ENCODE results near the gene SCUBE3. TPM values are rescaled to one million over a fixed set of nuclear protein-coding genes. Genes with fewer than 3 reads are reported as not detected.

Gene SCUBE3
- total and polyA plus RNA-seq, 2 of the 13 experiments (the other 11 are each of a cell fraction or from before 2014, with no cell fraction given): not detected

GRCh38 chr6:35265523-35265922 is 51.8 kb downstream of the SCUBE3 start:
- Histone ChIP-seq H3K9ac (ENCODE audit: insufficient read depth, low read depth, low read length) (no peak overlapping the region), H3K27ac (ENCODE audit: extremely low read length, insufficient read depth, low read length) (no peak overlapping the region), H4K20me1 (ENCODE audit: insufficient read depth, low read length) (no peaks in the 10 kb centered on the region), H3K9me3 (ENCODE audit: low read length) (no peaks in the 10 kb centered on the region), H3K79me2 (ENCODE audit: insufficient read depth, low read length) (no peaks in the 10 kb centered on the region), H3K4me2 (ENCODE audit: low read depth, low read length) (no peak overlapping the region), H3K36me3 (replicated peaks in 1 of 2; ENCODE audit: control insufficient read depth in 1 of 2, insufficient read depth in 2 of 2, low read length in 2 of 2) (no peaks in the 10 kb centered on the region), H3K4me1 (ENCODE audit: insufficient read depth, low read length) (peaks cover 35% of the 10 kb centered on the region), H3K4me3 (replicated peaks in 1 of 3; ENCODE audit: insufficient read depth in 1 of 3, low read depth in 2 of 3, low read length in 3 of 3) (no peak overlapping the region), H2AFZ (ENCODE audit: low read length) (no peak overlapping the region), H3K27me3 (ENCODE audit: control insufficient read depth in 1 of 2, insufficient read depth in 2 of 2, low read length in 2 of 2) (no peaks in the 10 kb centered on the region)
- 95% methylated on average over 2 of the region's 2 CpGs for WGBS (ENCODE audit: low lambda C conversion rate)
- POLR2A ChIA-PET: no interaction called here
- CTCF ChIA-PET (ENCODE audit: low intra/inter-chr PET ratio, low total read pairs): no interaction called here
- TF ChIP-seq JDP2 (CRISPR knock-in tag; IDR thresholded peaks at IDR 0.05; ENCODE audit: borderline replicate concordance) (no peak), FOXC1 (CRISPR knock-in tag; IDR thresholded peaks at IDR 0.05; ENCODE audit: borderline replicate concordance) (no peak), GPBP1L1 (CRISPR knock-in tag; IDR thresholded peaks at IDR 0.05) (no peak), ZNF143 (CRISPR knock-in tag; IDR thresholded peaks at IDR 0.05) (no peak), ATRX (CRISPR knock-in tag; IDR thresholded peaks at IDR 0.05; ENCODE audit: borderline replicate concordance) (no peak), RFX1 (IDR thresholded peaks at IDR 0.05) (no peak)
- TF ChIP-seq, protein P1, sequence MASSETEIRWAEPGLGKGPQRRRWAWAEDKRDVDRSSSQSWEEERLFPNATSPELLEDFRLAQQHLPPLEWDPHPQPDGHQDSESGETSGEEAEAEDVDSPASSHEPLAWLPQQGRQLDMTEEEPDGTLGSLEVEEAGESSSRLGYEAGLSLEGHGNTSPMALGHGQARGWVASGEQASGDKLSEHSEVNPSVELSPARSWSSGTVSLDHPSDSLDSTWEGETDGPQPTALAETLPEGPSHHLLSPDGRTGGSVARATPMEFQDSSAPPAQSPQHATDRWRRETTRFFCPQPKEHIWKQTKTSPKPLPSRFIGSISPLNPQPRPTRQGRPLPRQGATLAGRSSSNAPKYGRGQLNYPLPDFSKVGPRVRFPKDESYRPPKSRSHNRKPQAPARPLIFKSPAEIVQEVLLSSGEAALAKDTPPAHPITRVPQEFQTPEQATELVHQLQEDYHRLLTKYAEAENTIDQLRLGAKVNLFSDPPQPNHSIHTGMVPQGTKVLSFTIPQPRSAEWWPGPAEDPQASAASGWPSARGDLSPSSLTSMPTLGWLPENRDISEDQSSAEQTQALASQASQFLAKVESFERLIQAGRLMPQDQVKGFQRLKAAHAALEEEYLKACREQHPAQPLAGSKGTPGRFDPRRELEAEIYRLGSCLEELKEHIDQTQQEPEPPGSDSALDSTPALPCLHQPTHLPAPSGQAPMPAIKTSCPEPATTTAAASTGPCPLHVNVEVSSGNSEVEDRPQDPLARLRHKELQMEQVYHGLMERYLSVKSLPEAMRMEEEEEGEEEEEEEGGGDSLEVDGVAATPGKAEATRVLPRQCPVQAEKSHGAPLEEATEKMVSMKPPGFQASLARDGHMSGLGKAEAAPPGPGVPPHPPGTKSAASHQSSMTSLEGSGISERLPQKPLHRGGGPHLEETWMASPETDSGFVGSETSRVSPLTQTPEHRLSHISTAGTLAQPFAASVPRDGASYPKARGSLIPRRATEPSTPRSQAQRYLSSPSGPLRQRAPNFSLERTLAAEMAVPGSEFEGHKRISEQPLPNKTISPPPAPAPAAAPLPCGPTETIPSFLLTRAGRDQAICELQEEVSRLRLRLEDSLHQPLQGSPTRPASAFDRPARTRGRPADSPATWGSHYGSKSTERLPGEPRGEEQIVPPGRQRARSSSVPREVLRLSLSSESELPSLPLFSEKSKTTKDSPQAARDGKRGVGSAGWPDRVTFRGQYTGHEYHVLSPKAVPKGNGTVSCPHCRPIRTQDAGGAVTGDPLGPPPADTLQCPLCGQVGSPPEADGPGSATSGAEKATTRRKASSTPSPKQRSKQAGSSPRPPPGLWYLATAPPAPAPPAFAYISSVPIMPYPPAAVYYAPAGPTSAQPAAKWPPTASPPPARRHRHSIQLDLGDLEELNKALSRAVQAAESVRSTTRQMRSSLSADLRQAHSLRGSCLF (CRISPR knock-in tag; IDR thresholded peaks at IDR 0.05; ENCODE audit: borderline replicate concordance): no peak
- TF ChIP-seq, protein P2, sequence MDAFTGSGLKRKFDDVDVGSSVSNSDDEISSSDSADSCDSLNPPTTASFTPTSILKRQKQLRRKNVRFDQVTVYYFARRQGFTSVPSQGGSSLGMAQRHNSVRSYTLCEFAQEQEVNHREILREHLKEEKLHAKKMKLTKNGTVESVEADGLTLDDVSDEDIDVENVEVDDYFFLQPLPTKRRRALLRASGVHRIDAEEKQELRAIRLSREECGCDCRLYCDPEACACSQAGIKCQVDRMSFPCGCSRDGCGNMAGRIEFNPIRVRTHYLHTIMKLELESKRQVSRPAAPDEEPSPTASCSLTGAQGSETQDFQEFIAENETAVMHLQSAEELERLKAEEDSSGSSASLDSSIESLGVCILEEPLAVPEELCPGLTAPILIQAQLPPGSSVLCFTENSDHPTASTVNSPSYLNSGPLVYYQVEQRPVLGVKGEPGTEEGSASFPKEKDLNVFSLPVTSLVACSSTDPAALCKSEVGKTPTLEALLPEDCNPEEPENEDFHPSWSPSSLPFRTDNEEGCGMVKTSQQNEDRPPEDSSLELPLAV (CRISPR knock-in tag; conservative IDR thresholded peaks at IDR 0.05; ENCODE audit: low read depth): no peak
- FAIRE-seq (no peak), DNase-seq (ENCODE audit: low spot score) (no peak), ATAC-seq (no peak)
- intact Hi-C loops (cut with micrococcal nuclease; ENCODE audit: unreplicated experiment): no loop called here
- in situ Hi-C loops (cut with HindIII; ENCODE audit: extremely low pct_ligation_motif_present, low pct_unique_long_range_greater_than_20kb): no loop called here
- no TSS peak for BruUV-seq (replicated peaks)
